ENCODE data around the gene CHI3L2.

Gene CHI3L2

DNA sequence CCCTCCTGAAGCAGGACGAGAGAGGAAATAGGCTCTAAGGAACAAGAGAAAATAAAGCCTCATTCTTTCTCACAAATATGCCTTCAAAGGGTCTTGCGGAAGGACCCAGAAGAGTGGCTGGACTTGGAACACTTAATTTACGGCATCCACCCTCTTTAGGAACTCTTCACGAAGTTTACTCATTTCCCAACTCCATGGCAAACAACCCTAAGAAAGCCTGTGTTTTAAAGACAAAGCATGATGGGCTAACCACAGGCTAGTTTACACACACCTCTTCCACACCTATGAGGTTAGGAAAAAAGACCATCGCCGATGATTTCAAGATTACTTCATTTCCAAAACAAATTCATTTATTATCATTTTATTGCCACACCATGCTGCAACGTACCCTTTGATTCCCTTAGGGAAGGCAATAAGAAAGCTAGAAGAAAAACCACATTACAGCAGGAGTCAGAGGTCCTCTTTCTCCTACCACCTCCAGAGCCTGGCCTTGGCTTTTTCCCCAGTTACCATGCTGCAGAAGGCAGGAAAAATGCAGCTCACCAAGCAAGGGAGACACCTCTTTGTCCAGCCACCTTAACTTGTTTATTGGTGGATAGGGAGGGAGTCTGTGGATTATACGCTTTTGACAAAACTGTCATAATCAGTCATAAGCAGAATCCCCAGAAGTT, 29.6 kb downstream of the CHI3L2 start:
- DNase-seq: no peak

DNA sequence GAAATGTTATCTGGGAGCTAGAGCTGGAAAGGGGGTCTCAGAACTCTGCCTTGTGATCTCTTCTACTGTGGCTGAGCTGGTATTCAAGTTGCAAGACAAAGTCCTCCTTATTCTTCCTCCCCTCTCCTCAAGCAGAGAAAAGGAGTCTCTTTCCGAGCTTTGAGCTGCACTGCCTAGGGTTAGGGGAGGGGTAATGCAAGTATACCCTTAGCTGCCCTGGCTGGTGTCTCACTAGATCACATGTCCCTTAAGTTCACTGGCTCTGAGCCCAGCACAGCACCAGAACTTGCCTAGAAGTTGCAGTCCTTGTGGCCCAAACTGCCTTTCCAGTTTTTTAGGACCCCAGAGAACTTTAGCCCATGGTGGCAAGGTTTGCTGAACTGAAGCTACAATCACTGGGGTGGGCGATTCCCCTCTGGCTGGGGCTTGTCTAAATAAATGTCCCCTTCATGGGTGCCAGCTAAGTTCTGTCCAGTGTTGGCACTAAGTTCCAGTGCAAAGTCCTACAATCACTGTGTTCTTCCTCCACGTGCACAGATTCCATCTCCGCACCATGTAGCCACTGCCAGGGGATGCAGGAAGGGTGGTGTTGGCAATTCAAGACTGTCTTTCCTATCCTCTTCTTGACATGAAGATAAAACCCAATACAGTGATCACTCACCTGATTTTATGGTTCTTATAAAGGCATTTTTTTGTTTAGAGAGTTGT, 40.4 kb downstream of the CHI3L2 start:
- DNase-seq: no peak

DNA sequence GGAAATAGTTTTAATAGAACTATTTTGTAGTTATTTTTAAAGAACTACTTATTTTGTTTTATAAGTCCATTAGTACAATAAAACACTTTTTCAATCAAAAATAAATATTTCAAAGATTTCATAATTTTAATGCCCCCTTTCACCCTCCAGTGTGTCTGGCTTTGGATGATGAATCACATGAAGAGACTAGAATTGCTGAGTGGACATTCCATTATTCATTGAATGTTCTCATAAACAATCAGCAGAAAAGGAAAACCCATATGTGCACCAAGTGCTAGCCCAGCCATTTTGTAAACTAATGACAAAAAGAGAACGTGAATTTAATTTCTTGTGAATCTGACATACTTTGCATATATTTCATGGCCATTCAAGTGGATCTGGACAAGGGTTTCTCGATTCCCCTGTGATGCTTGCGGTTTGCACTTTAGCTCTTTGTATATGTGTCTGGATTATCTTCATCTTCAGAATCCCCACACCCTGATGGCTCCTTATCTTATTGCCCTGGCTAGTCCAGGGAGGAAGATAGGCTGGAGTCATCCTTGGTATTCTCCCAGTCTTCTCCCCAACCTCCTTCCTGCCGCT, 42.4 kb downstream of the CHI3L2 start:
- DNase-seq: no peak

DNA sequence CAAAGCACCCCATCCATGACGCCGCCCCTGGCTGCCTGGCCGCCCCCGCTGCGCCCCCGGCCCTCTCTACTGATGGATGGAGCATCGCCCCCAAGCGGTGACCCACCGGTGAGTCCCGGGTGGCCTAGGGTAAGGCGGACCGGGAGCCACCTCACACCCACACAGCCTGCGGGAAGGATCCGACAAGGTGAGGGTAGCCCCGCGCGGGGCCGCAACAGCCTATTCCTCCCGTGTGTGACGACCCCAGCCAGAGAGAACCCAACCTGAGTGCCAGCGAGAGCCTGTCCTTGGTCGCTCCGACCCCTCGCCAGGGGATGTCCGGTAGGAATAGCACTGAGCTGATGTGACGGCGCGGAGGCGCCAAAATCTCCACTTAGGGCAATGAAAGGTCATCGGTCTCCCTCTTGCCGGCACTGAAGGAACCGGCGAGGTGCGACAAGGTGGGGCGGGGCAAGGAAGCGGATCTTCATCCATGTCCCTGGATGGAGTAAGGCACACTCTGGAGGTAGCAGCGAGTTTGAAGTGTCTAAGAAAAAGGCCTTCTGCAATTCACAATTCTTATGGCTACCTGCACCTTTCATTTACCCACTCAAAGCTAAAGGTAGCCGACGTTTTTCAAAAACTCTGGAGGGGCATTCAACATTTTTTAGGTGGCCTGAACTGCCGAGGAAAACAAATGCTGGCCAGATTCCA, 43.4 kb downstream of the CHI3L2 start:
- no peak for DNase-seq

DNA sequence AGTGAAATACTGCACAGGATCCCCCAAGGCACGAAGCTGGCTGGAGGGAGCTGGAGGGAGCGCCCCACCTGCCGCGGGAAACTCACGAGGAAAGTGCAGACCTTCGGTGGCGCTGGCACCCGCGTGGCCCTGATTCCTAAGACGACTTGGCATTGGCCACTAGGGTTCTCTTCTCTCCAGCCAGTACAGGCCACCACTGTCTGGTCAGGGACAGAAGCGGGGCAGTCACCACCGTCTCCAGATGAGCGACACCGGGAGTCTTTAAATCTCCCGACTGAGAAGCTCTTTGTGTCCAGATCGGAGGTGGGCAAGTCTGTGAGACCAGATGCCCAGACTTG, 43.9 kb downstream of the CHI3L2 start:
- DNase-seq: no peak

DNA sequence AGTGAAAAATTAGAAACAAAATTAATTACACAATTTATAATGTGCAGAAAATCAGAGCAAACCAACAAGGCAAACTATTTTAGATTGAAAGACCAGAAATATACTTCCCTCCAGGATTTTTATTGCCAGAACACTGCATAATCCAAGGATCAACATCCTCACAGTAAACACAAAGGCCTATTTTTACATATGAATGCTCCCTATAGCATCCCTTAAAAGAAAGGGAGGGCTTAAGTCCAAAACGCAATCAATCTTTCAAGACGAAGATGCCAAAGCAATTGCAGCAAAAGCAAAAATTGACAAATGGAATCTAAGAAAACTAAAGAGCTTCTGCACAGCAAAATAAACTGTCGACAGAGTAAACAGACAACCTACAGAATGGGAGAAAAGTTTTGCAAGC, 44.6 kb downstream of the CHI3L2 start:
- DNase-seq: no peak

DNA sequence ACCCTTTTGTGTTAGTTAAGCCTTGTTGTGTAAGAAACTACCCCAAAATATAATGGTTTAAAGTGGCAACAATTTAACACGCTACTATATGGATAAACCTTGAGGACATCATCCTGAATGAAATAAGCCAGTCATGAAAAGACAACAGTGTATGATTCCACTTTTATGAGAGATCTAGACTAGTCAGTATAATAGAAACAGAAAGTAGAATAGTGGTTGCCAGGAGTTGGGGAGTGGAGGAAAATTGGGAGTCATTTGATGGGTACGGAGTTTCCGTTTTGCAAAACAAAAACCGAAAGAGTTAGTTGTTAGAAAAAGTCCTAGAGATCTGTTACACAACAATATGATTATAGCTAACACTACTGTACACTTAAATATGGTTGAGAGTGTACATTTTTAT, 47.1 kb downstream of the CHI3L2 start:
- no peak for DNase-seq

DNA sequence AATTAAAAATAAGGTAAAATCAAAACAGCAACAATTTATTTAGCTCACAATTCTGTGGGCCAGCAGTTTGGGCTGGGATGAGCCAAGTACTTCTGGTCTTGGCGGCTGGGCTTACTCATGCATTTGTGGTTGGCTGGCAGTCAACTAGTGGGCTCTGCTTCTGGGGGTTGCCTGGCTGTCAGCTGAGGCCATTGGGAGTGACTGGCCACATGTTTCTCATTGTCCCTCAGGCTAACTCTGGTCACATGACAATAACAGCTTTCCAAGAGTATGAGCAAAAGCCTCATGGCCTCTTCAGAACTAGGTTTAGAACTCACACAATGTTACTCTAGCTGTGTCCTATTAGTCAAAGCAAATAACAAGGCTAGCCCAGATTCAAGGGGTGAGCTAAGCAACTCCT, 47.6 kb downstream of the CHI3L2 start:
- peak; percentile 43 for DNase-seq

DNA sequence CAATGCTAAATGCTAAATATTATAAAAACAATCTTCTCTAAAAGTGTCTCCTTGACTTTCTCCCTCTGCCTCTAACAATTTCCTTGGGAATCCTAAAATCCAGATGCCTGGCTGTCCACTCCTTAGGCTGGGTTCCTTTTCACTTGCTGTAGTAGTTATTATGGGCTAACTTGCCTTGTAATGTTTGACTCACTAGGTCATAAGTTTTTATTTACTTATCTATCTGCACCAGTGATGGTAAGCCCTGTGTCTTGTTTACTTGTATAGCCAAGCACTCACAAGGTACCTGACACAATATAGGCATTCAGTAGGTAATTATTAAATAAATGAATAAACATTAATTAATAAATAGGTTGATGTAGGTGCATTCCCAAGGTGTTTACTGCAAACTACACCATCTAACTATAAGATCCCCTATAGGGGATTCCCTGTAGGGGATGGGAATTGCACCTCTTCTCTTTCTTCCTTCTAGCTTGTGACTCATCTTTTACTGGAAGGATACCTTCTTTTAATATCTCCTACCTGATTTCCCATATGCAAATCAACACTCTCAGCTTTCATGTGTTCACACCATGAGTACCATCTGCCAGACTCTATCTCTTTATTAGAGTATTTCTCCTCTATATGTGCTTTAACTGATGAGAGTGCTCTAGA, 48.4 kb downstream of the CHI3L2 start:
- no peak for DNase-seq

DNA sequence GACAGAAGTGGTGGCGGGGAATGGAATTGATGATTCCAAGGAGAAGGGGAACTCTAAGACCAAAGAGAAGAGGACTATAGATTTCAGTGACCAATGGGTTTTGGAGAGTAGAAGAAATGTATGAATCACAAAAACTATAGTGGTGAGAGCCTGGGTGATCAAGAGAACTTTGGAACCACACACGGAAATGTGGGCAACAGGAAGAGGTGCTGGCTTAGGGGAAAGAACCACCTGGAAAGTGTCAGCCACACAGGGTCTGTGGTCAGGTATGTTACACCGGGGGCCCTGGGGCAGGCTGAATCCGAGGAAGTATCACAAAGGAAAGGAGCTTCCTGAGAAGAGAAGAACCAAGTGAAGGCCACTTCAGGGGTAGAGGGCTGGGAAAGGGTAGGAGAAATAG, 51.6 kb downstream of the CHI3L2 start:
- no peak for DNase-seq

DNA sequence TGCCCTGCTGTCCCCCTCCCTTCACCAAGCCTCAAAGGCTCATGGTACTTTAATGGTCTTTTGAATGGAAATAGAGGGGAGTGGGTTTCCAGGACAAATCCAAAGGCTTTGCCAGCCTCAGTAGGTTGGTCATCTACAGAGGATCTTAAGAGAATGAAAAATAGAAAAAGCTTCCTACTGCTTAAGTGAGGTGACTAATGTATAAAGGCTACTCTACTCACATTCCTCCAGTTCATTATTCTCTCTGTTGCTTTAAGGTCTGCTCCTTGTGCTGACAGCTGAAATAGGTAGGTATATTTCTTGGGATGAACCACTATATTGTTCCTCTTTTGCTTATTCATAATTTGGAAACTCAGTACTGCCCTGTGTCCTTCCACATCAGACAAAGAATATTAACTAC, 52.8 kb downstream of the CHI3L2 start:
- DNase-seq: no peak

DNA sequence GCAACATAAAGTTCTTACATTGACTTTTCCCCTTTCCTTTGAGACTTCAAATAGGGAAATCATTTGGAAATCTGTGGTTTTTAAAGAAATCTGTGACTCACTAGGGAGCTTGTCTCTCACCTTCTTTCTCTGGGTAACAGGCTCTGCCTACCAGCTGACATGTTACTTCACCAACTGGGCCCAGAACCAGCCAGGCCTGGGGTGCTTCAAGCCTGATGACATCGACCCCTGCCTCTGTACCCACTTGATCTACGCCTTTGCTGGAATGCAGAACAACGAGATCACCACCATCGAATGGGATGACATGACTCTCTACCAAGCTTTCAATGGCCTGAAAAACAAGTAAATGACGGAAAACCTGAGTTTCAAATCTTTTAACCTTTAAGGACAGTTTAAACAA, 53.9 kb downstream of the CHI3L2 start:
- DNase-seq: no peak

DNA sequence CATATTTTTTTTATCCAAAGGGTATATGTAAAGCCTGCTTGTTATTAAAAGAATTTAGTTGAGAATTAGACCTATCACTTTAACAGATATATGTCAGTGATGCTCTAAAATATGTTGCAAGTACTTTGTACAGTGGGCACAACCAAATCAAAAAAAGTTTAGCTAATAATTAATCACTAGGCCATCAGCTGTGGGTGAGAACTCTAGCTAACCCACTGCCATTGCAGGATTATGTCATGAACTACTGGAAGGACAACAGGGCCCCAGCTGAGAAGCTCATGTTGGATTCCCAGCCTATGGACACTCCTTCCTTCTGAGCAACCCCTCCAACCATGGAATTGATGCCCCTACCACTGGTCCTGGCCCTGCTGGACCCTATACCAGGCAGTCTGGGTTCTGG, 56.3 kb downstream of the CHI3L2 start:
- DNase-seq: no peak

DNA sequence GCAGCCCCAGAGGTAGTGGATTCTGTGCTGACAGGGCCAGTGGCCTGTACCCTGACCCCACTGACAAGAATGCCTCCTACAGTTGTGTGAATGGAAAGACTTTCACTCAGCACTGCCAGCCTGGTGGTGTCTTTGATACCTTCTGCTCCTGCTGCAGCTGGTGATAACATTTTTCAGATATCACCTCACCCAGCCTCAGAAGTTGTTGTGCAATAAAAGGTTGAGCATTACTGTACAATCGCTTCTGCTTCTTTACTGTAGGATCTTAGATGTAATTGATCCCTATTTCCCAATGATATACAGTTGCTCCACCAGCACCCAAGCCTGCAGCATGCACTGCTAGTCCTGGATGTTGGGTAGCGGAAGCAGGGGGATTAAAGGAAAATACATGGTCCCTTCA, 58.4 kb downstream of the CHI3L2 start:
- no peak for DNase-seq

DNA sequence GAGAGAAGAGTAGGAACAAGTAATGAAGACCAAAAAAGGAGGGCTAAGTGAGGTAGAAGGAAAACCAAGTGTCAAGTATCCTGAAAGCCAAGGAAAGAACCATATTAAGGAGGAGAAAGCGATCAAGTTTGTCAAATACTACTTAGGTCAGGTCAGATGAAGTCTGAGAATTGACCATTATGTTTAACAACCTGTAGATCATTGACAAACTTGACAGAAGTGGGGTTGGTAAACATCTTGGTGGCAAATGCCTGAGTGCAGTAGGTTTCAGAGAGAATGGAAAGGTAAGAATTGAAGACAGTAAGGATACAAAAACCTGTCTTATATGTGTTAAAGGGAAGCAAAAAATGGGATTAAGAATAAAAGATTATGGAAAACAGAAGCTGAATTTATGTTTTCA, 59.4 kb downstream of the CHI3L2 start:
- no peak for DNase-seq

DNA sequence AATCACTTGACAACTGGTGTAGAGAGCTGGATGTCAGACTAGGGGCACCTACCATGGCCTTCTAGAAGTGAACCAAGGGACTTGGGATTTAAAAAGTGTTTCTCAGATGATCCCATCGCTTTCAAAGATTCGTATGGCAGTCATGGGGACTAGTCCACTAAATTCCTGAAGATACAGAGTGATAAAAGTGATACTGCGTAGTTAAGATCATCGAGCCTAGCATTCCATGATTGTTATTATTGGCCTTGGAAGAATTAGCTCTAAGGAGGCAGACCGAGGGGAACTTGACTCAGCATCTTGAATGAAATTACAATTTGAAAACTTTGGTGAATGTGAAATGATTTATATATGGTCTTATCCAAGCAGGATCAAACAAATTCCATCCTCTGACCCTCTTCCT, 61.9 kb downstream of the CHI3L2 start:
- no peak for DNase-seq

DNA sequence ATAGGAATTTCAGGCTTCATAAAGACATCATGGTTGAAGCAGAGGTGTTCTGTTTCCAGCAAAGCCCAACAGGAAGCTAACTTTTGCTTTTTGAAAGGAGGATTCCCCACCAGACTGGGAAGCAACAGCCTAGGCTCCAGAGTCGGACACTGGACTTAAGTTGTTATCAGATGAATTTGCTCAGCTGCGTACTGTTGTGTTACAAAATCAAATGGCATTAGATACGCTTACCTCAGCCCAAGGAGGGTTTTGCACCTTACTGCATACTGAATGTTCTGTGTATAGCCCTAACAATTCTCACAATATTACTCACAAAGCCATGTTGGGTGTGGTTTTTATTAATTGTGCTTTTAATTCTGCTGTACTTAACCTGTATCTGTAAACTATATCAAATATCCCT, 62.6 kb downstream of the CHI3L2 start:
- DNase-seq: no peak

DNA sequence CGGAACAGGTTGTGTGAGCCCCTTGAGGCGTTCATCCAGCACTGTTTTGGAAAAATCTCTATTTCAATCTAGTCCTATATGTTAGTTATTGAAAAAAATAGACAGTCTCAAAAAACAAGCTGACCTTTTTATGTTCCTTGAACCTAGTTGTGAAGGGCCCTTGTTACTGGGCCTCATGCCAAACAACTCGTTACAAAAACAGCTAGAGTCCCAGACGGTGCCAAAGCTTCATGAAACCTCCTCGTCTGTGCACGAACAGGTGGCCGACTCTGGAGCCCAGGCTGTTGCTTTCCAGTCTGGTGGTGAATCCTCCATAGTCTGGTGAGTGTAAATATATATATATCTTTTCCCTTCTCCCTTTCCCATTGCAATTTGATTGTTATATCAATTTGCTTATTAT, 63.1 kb downstream of the CHI3L2 start, which contains the start of gene CHIA:
Gene CHIA (plus strand): TSS at position 222 of the 400 bp plus-strand sequence. CDS start 19,617 bp downstream, outside the sequence.
- DNase-seq: no peak
